HG02870 (cell line): ENCODE measurements around the gene VPS35L.

Source experiments
- ATAC-seq: cut with Tn5 transposase; IDR thresholded peaks from one replicate; pipeline ENCODE4 v1.9.1; 2021; ENCODE audit warnings: mild to moderate bottlenecking, moderate library complexity; ENCODE audit not compliant: unreplicated experiment

Gene VPS35L

GRCh38 chr16:19689342-19689741 is 133.8 kb downstream of the VPS35L start:
- ATAC-seq, result no peak

- ATAC-seq, result no peak
These were observed 134.7 kb downstream of the VPS35L start for GRCh38 chr16:19690196-19690595.

GRCh38 chr16:19691161-19691711 is 135.7 kb downstream of the VPS35L start:
- ATAC-seq, result no peak

GRCh38 chr16:19694989-19695388 is 139.5 kb downstream of the VPS35L start:
- ATAC-seq, result no peak

- ATAC-seq, result no peak
These were observed 140.8 kb downstream of the VPS35L start for GRCh38 chr16:19696328-19696727.

- no peak for ATAC-seq
These were observed 141.5 kb downstream of the VPS35L start for GRCh38 chr16:19696961-19697360.

GRCh38 chr16:19697756-19698318 is 142.3 kb downstream of the VPS35L start:
- no peak for ATAC-seq

- ATAC-seq, result no peak
These were observed 143.3 kb downstream of the VPS35L start for GRCh38 chr16:19698480-19699465.

GRCh38 chr16:19699472-19699871 is 144.0 kb downstream of the VPS35L start:
- ATAC-seq, result no peak

- no peak for ATAC-seq
These were observed 144.8 kb downstream of the VPS35L start for GRCh38 chr16:19700319-19700781.

GRCh38 chr16:19701091-19701490 is 145.6 kb downstream of the VPS35L start:
- no peak for ATAC-seq

GRCh38 chr16:19703172-19703889 is 147.8 kb downstream of the VPS35L start:
- ATAC-seq, result no peak

GRCh38 chr16:19704321-19705145 is 149.0 kb downstream of the VPS35L start:
- no peak for ATAC-seq

- ATAC-seq, result no peak
These were observed 149.6 kb downstream of the VPS35L start for GRCh38 chr16:19705146-19705501.

GRCh38 chr16:19705843-19706242 is 150.3 kb downstream of the VPS35L start:
- ATAC-seq, result no peak

GRCh38 chr16:19706846-19707245 is 151.3 kb downstream of the VPS35L start:
- ATAC-seq, result no peak

- no peak for ATAC-seq
These were observed 152.2 kb downstream of the VPS35L start for GRCh38 chr16:19707569-19708295.

- no peak for ATAC-seq
These were observed 153.0 kb downstream of the VPS35L start for GRCh38 chr16:19708296-19709205.
